Activated T-cell treated with anti-CD3 and anti-CD28 coated beads, Interleukin-2, amount 50 U/mL, for 1 hour (primary cell): ENCODE data around the gene DIAPH3.

ENCODE experiments used
- DNase-seq: peaks from one replicate; pipeline ENCODE4 v3.0.0-alpha.2; 2020

The DIAPH3 gene

DNA sequence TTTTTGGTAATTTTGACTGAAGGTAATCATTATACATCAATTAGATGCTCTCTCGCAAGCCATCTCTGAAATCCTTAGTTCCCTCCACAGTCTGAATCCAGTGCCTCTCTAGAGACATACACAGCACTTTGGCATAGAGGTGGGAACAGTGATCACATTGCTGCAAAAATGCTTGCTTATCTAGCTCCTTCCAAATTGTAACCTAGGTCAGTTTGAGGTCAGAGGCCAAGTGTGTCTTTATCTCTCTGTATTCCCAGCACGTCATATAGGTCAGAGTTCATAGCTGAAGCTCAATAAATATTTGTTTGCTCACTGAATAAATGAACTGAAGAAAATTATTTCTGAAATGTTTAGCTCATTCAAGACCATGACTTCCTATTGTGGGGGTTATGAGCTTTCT lies 462.5 kb downstream of the DIAPH3 start:
- no peak for DNase-seq

- no peak for DNase-seq
Measured at GRCh38 chr13:59700281-59700680, 463.4 kb downstream of the DIAPH3 start.

DNA sequence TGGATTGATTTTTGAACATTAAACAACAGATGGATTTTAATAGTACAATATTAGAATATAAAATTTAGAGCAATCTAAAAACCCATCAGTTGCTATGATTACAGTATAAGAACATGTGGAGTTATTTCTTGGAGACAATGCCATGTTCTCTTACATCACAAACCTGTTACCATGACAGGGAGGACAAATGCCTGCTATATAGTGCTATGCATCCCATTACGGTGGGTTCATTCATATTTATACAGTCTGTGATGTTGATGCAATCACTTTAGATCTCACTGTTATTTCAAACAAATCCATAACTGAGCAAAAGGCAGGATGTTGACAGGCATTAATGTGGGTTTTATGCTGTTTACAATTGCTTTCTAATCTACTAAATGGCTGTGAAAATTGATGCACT lies 467.5 kb downstream of the DIAPH3 start:
- no peak for DNase-seq

- DNase-seq, result no peak
Measured at GRCh38 chr13:59691501-59692066, 472.1 kb downstream of the DIAPH3 start.

DNA sequence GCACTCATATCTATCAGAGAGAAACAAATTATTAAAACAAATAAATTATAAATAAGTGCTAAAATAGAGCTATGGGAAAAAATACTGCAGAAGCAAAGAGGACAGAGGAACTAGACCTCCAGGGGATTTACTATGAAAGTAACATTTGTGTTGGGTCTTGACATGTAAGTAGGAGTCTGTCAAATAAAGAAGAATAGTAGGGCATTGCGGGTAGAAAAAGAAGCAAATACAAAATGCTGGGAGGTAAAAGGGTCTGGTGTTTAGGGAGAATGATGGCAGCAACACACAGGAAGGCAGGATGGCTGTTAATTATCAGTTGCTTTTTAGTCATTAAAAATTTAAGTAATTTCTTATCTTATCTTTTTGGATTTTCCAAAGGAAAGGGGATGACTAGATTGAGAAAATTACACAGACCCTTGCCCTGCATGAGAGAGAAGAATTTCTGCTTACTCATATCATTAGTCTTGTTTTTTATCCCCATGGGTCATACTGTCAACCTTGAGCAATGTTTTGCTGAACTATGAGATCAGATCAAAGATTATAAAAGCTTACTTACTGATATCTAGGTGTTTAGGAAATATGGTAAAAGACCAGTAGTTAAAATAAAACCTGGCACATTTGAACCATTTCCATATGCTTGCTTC lies 472.7 kb downstream of the DIAPH3 start:
- no peak for DNase-seq

DNA sequence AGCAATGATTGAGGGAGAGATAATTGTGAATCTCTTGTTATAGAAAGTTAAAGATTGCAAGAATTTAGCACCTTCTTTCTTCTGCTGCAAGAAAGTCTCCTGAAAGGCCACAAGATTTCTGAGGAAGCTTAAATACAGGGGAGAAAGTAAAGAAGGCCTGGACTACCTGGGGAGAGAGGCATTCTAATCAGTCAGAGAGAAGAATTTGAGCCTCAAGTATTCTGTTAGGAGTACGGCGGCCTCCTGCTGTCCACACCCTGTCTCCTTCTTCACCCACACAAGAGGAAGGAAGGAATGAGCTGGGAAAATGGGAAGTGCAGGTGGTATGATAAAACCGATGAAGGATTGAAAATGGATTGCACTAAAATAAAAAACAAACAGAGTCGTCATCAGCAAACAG lies 474.7 kb downstream of the DIAPH3 start:
- DNase-seq, result no peak

- no peak for DNase-seq
Measured at GRCh38 chr13:59686798-59687394, 476.8 kb downstream of the DIAPH3 start.

DNA sequence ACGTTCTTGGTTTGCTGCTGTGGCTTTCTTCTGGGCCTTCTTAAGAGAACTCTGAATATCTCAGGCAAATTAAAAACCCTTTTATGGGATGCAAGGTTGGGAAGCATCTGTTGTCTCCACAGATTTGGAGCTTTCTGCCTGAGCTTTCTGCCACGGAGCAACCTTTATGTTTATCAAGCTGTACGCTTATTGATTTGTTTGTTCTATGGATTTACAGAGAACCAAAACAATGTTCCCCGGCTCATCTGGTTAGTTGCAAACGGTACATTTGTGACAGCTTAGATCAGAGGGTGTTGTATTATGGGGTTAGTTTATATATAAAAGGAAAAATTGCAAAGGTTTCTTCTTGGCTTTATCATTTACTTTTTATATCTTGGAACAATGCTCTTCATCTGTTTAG lies 479.6 kb downstream of the DIAPH3 start:
- DNase-seq, result no peak

DNA sequence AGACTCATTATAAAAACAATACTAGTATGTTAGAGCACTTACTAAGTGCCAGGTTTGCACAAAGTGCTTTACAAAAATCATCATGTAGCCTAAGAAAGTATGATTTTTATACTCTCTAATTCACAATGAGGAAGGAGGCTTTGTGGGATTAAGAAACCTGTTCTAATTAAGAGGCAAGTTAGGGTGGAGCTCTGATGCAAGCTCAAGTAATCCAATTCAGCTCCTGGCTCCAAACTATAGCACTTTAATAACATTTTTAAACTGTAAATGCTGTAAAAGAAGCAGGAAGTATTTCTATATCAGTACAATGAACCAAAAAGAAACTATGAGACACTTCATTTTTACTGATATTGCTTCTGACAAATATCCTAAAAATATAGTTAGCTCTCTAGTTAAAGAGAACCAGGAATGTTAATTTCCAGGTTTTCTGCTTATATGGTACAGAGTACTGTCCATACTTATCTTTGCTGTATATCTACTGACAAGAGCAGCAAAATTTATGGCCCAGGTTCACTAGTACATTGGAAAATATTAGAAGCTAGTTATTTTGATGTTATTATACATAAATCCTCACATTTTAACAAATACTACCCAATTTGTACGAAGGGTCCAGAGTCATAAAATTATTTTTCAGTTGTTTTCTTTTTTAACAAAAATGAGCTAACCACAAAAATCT lies 482.0 kb downstream of the DIAPH3 start:
- DNase-seq, result no peak

GRCh38 chr13:59680429-59681024 lies 483.2 kb downstream of the DIAPH3 start:
- DNase-seq, result no peak

- DNase-seq, result no peak
Measured at GRCh38 chr13:59679254-59679653, 484.5 kb downstream of the DIAPH3 start.

DNA sequence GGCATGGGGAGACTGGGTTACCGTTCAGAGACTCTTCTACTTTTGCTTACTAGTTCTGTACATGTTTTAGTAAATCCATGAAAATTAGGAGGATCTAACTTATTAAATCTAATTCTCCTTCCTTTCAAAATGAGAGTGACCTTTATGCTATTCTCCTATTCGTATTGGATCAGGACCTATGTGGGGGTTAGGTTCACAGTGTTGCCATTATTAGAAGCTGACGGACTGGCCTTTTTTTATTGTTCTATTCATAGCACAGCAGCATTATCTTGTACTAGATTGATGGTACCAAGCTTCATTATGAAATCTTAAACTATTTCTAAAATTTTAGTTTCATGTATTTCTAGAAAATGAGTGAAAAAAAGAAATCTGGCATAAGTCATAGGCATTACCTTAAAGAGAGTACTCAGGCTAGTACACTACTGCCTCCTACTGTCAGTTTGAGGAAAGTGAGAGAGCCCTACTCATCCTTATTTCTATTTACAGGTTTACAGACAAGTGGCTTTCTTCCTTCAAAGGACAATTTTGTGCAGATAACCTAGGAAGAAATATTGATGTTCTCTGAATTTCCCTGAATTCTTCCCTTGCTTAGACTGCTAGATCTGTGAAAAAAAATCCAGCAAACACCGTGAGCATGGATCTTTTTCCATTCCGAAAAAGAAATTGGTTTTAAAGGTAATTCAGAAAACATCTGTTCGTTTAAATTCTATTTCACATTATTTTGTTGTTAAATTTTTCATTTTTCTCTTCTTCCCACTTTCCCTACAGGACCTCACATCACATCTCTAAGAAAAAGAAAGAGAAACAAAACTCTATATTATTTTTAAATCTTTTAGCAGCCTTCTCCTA lies 485.5 kb downstream of the DIAPH3 start:
- DNase-seq, result no peak

GRCh38 chr13:59677430-59677829 lies 486.3 kb downstream of the DIAPH3 start:
- DNase-seq, result no peak

GRCh38 chr13:59674616-59675015 lies 489.1 kb downstream of the DIAPH3 start:
- DNase-seq, result no peak

GRCh38 chr13:59673286-59673685 lies 490.4 kb downstream of the DIAPH3 start:
- no peak for DNase-seq

DNA sequence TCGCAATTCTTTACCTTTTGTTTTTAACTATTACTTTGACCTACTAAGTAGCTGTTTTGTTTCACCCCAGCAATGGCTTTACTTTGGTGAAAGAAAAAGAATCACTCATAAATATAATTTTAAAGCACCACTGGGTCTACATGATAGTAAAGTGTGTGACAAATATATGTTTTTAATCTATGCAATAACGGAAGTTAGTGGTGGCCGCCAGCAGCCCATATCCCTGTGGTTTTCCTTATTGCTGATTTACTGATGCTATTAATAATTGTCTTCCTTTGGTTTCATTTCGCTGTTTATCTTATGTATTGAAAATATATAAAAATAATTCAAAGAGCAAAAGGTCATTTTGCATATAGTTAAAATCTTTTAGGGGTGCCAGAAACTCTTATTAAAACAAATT lies 491.3 kb downstream of the DIAPH3 start:
- DNase-seq, result no peak

DNA sequence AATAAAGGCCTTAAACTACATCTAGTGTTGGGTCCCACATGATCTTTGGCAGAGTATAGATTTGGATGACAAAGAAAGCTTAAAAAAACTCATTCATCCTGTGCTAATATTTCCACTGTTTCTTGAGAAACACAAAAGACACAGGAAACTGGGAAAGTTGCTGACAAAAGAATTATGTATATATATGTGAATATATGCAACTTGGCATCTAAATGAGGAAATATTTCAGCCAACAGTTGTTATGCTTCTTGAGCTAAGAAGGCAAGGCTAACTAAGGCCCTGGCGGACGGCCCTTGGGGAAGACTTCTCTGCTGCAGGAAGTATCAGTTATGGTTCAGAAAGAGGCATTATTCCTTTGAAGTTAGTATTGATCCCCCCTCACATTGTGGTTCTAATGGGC lies 491.8 kb downstream of the DIAPH3 start:
- DNase-seq, result no peak

DNA sequence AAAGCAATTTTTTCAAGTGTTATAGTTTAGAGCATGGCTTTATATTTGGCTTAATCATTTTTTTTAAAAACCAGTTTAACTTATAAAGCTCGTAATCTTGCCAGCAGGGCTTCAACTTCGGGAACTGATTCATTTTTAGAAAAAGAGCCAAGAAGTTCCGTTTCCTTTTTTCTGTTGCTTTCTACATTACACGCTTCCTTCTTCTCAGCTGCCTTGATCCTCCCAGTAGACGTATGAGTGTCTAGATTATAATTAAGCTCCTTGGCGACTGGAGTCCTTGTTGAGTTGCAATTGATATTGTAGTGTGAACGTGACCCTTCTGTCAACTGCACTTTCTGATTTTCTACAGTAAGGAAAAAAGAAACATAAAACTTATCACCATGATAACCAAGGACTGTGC lies 497.2 kb downstream of the DIAPH3 start:
- DNase-seq, result no peak

DNA sequence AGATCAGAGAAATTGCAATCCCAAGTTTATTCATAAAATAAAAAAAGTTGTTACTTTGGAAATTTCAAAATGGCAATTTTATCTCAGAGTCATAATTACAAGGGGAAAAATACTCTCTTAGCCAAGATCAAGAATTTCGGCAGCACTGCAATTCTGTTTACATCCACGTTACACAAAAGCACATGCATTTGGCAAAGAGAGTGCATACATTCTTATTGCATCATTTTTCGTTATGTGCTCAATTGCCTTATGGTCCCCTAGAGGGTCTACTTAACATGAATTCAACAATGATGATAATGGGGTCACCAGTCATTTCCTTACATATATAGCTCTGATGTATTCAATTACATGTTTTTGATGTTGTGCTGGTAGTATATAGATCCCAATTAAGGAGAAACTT lies 498.0 kb downstream of the DIAPH3 start:
- no peak for DNase-seq

DNA sequence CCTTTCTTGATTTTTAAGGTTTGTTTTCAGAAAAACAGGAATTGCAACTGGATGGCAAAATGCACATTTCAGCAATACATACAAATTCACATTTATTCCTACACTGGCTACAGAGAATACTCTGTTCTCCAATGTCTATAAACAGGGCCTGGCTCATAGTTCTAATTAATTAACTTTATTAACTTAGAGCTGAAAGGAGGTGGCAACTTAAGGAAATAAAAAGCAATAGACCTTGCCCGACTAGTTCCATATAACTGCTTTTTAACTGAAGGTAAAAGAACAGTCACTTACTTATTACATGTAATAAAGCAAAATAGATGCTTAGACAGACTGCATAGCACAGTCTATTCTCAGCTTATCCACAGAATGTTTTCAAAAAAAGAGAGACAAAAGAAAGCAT lies 498.5 kb downstream of the DIAPH3 start:
- no peak for DNase-seq

- no peak for DNase-seq
Measured at GRCh38 chr13:59664586-59664985, 499.1 kb downstream of the DIAPH3 start.

DNA sequence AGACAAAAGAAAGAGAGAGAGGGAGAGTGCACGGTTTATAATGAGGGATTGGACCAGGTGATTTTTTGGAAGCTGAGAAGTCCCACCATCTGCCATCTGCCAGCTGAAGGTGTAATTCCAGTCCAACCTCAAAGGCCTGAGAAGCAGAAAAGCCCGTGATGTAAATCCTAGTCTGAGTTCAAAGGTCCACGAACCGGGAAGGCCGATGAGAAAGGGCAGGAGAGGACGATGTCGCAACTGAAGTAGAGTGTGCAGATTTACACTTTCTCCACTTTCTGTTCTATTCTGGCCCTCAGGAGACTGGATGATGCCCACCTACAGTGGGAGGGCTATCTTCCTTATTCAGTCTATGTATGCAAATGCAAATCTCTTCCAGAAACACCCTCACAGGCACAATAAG lies 500.0 kb downstream of the DIAPH3 start:
- no peak for DNase-seq

DNA sequence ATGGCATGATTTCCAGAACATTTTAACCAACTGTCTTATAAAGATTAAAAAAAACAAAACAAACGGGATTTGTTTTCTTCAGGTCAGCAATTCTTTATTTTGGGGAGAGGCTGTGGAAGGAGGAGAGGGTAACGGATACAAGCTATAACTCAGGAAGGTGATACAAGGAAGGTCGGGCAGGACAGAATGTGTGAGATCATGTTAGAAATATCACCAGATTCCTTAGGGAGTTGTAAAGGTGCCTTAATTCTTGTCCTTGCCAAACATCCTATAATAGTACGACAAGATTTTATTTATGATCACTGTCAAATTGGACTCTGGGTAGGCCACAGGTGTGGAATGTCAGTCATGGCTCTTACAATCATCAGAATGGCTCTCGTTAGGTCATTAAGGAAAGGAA lies 503.1 kb downstream of the DIAPH3 start:
- no peak for DNase-seq
